H1 (cell line): ENCODE data around the gene ALG9. TPM values are rescaled to one million over a fixed set of nuclear protein-coding genes. Genes with fewer than 3 reads are reported as not detected.

Experiments used
- CTCF ChIA-PET: fragments of 300-600 bp; sonication (Branson Sonifier 250); formaldehyde crosslinking; loops from one replicate; lab custom pipeline; 2021; ENCODE audit not compliant: partially characterized antibody; lab: Charles Lee
- POLR2A ChIA-PET: fragments of 300-600 bp; sonication (Branson Sonifier 250); formaldehyde crosslinking; loops from one replicate; lab custom pipeline; 2021; ENCODE audit warnings: inconsistent platforms; ENCODE audit not compliant: partially characterized antibody; lab: Charles Lee
- DNase-seq, 2 experiments: peaks; one replicate each; pipeline versions ENCODE4 v3.0.0 to v3.0.0-alpha.2; 2010 to 2022; ENCODE audit warnings: low spot score in 2 of 2, low read depth in 1 of 2, mixed read lengths in 1 of 2
- FAIRE-seq: peaks from 2 replicates; lab custom pipeline; 2011; peaks lifted over from hg19 to GRCh38; lab: Jason Lieb, UNC
- H2AFZ ChIP-seq: 2 replicates; pipeline ENCODE4 v1.8.1; 2012; ENCODE audit warnings: low read length, inconsistent platforms
- H2AK5ac ChIP-seq: 2 replicates; pipeline ENCODE4 v1.6.1; 2013; ENCODE audit warnings: low read depth, low read length
- H2BK120ac ChIP-seq: replicated peaks from 2 replicates; pipeline ENCODE3; 2013; ENCODE audit warnings: low read depth, low read length, inconsistent platforms
- H2BK12ac ChIP-seq: 2 replicates; pipeline ENCODE4 v1.6.1; 2013; ENCODE audit warnings: low read depth, low read length
- H2BK15ac ChIP-seq: 2 replicates; pipeline ENCODE4 v1.6.1; 2013; ENCODE audit warnings: low read length
- H2BK20ac ChIP-seq: 2 replicates; pipeline ENCODE4 v1.6.1; 2013; ENCODE audit warnings: low read length
- H2BK5ac ChIP-seq: 2 replicates; pipeline ENCODE4 v1.6.1; 2013; ENCODE audit warnings: low read depth, low read length
- H3K14ac ChIP-seq: 2 replicates; pipeline ENCODE4 v1.6.1; 2013; ENCODE audit warnings: inconsistent platforms; ENCODE audit not compliant: insufficient read length
- H3K18ac ChIP-seq: 2 replicates; pipeline ENCODE4 v1.6.1; 2013; ENCODE audit warnings: low read length; ENCODE audit errors: extremely low read depth
- H3K23ac ChIP-seq: 2 replicates; pipeline ENCODE4 v1.6.1; 2013; ENCODE audit warnings: inconsistent platforms; ENCODE audit not compliant: insufficient read length
- H3K23me2 ChIP-seq: 2 replicates; pipeline ENCODE4 v1.6.1; 2013; ENCODE audit warnings: low read depth, low read length
- H3K27ac ChIP-seq: 2 replicates; pipeline ENCODE4 v1.6.1; 2011; ENCODE audit warnings: low read depth, low read length, inconsistent platforms
- H3K27me3 ChIP-seq, 4 experiments: replicated peaks in 1 of 4; 1 replicate in 1 of 4; 2 replicates in 3 of 4; pipeline versions ENCODE4 v1.6.1 to v1.8.1; 2011 to 2013; ENCODE audit warnings: low read length in 3 of 4, mild to moderate bottlenecking in 3 of 4, inconsistent platforms in 2 of 4, mixed read lengths in 2 of 4, moderate library complexity in 1 of 4; ENCODE audit not compliant: control insufficient read depth in 3 of 4, insufficient read depth in 3 of 4; ENCODE audit errors: extremely low read depth in 1 of 4
- H3K36me3 ChIP-seq, 4 experiments: 2 replicates each; pipeline versions ENCODE4 v1.6.1 to v1.8.1; 2011 to 2013; ENCODE audit warnings: mild to moderate bottlenecking in 4 of 4, low read length in 3 of 4, moderate library complexity in 2 of 4, control low read depth in 1 of 4, inconsistent platforms in 1 of 4; ENCODE audit not compliant: insufficient read depth in 4 of 4, control insufficient read depth in 2 of 4
- H3K4ac ChIP-seq: replicated peaks from 2 replicates; pipeline ENCODE3; 2013; ENCODE audit warnings: low read length, low read depth, mixed read lengths, inconsistent platforms; ENCODE audit not compliant: insufficient read length
- H3K4me1 ChIP-seq, 4 experiments: replicated peaks in 1 of 4; 1 replicate in 1 of 4; 2 replicates in 3 of 4; pipeline versions ENCODE4 v1.6.1 to v1.8.1; 2011 to 2013; ENCODE audit warnings: low read length in 3 of 4, inconsistent platforms in 2 of 4, mixed read lengths in 1 of 4; ENCODE audit not compliant: insufficient read depth in 4 of 4, control insufficient read depth in 3 of 4
- H3K4me2 ChIP-seq, 2 experiments: 2 replicates each; pipeline versions ENCODE4 v1.6.1 to v1.8.1; 2011 to 2013; ENCODE audit warnings: low read depth in 2 of 2, low read length in 2 of 2, control low read depth in 1 of 2, inconsistent platforms in 1 of 2, mild to moderate bottlenecking in 1 of 2; ENCODE audit not compliant: insufficient read depth in 1 of 2
- H3K4me3 ChIP-seq, 4 experiments: fragments of 200-600, 300-600 bp in 1 of 4; sonication (generic), shearing (Covaris generic), sonication (Bioruptor Twin) in 1 of 4; 2 replicates each; pipeline versions ENCODE4 v1.5.1 to v1.8.1; 2011 to 2016; ENCODE audit warnings: low read length in 4 of 4, low read depth in 3 of 4, control low read depth in 2 of 4, inconsistent platforms in 2 of 4, mild to moderate bottlenecking in 2 of 4, mixed read lengths in 1 of 4, moderate library complexity in 1 of 4; ENCODE audit not compliant: insufficient read depth in 2 of 4; ENCODE audit errors: extremely low read depth in 1 of 4
- H3K56ac ChIP-seq: replicated peaks from 2 replicates; pipeline ENCODE3; 2013; ENCODE audit warnings: low read depth, mild to moderate bottlenecking, mixed read lengths, low read length, inconsistent platforms; ENCODE audit not compliant: insufficient read length
- H3K79me1 ChIP-seq: 2 replicates; pipeline ENCODE4 v1.6.1; 2013; ENCODE audit warnings: low read depth, low read length, control low read depth
- H3K79me2 ChIP-seq, 2 experiments: 2 replicates each; pipeline versions ENCODE4 v1.6.1 to v1.8.1; 2012 to 2013; ENCODE audit warnings: low read length in 2 of 2, mild to moderate bottlenecking in 2 of 2, inconsistent platforms in 1 of 2; ENCODE audit not compliant: insufficient read depth in 2 of 2, control insufficient read depth in 1 of 2
- H3K9ac ChIP-seq, 4 experiments: replicated peaks in 1 of 4; 1 replicate in 1 of 4; 2 replicates in 3 of 4; pipeline versions ENCODE4 v1.6.1 to v1.8.1; 2011 to 2013; ENCODE audit warnings: low read depth in 3 of 4, low read length in 3 of 4, control low read depth in 2 of 4, mild to moderate bottlenecking in 2 of 4, moderate library complexity in 2 of 4, inconsistent platforms in 1 of 4; ENCODE audit errors: extremely low read depth in 1 of 4
- H3K9me3 ChIP-seq, 2 experiments: 2 replicates each; pipeline versions ENCODE4 v1.6.1 to v1.8.1; 2012 to 2013; ENCODE audit warnings: mild to moderate bottlenecking in 2 of 2, moderate library complexity in 2 of 2, control low read depth in 1 of 2, inconsistent platforms in 1 of 2, low read depth in 1 of 2, low read length in 1 of 2, mixed read lengths in 1 of 2; ENCODE audit not compliant: insufficient read depth in 2 of 2
- H4K20me1 ChIP-seq, 2 experiments: replicated peaks in 1 of 2; 2 replicates each; pipeline versions ENCODE3 to v1.8.1; 2011 to 2013; ENCODE audit warnings: inconsistent platforms in 2 of 2, low read length in 2 of 2, mild to moderate bottlenecking in 1 of 2; ENCODE audit not compliant: insufficient read depth in 2 of 2, control insufficient read depth in 1 of 2
- H4K5ac ChIP-seq: 2 replicates; pipeline ENCODE4 v1.6.1; 2013; ENCODE audit warnings: low read length, low read depth, mixed read lengths, inconsistent platforms; ENCODE audit not compliant: insufficient read length
- H4K8ac ChIP-seq: 2 replicates; pipeline ENCODE4 v1.8.0; 2013; ENCODE audit warnings: mild to moderate bottlenecking, moderate library complexity, low read length, inconsistent platforms; ENCODE audit not compliant: insufficient read depth; ENCODE audit errors: extremely low read depth
- H4K91ac ChIP-seq: replicated peaks from 2 replicates; pipeline ENCODE3; 2013; ENCODE audit warnings: low read length, mixed read lengths, inconsistent platforms; ENCODE audit not compliant: insufficient read length
- ATF2 ChIP-seq: IDR thresholded peaks from 2 replicates; pipeline ENCODE4 v1.6.1; 2012; ENCODE audit warnings: low read length, inconsistent platforms
- CHD1 ChIP-seq: IDR thresholded peaks from 2 replicates; pipeline ENCODE4 v1.6.1; 2012; ENCODE audit warnings: low read depth, low read length, improper control_type of control experiment
- EZH2 ChIP-seq: fragments of 200-600 bp; sonication (generic); IDR thresholded peaks from 2 replicates; pipeline ENCODE4 v1.7.1; 2012; ENCODE audit warnings: low read depth, mild to moderate bottlenecking, moderate library complexity, low read length, inconsistent platforms; ENCODE audit not compliant: severe bottlenecking
- JUND ChIP-seq: IDR thresholded peaks from 2 replicates; pipeline ENCODE4 v1.6.1; 2011; ENCODE audit warnings: mild to moderate bottlenecking, improper control_type of control experiment, low read length
- KDM4A ChIP-seq: IDR thresholded peaks from one replicate; pipeline ENCODE4 v1.7.1; 2012; ENCODE audit warnings: low read depth, mild to moderate bottlenecking, moderate library complexity, low read length, inconsistent platforms; ENCODE audit not compliant: severe bottlenecking
- MAFK ChIP-seq: IDR thresholded peaks from 2 replicates; pipeline ENCODE4 v1.6.1; 2012; ENCODE audit warnings: low read depth, mild to moderate bottlenecking, improper control_type of control experiment, low read length
- TCF12 ChIP-seq: IDR thresholded peaks from 2 replicates; pipeline ENCODE4 v1.6.1; 2011; ENCODE audit warnings: low read depth, mild to moderate bottlenecking, low read length
- WGBS, 2 experiments: shearing (Covaris generic) in 1 of 2; methylation state at CpG; one replicate each; pipeline versions ENCODE4 v1.1.6 to v1.1.7; 2013 to 2015; ENCODE audit warnings: low lambda C conversion rate in 2 of 2, mixed read lengths in 2 of 2, inconsistent platforms in 1 of 2, low coverage in 1 of 2, missing lambda C conversion rate in 1 of 2; ENCODE audit not compliant: insufficient replicate concordance in 2 of 2, insufficient coverage in 1 of 2, insufficient read length in 1 of 2; ENCODE audit errors: extremely low coverage in 1 of 2, missing lambda C conversion rate in 1 of 2; 5-methylcytosine and 5-hydroxymethylcytosine counted together
- polyA plus RNA-seq, 7 experiments: library from polyadenylated mRNA; depleted of rRNA in 3 of 7; stranded (reverse) in 5 of 7; unstranded in 2 of 7; fragments of >200 nt in 5 of 7; fragments of 200-250 nt in 2 of 7; gene quantifications; 1 replicate in 5 of 7; 2 replicates in 1 of 7; 4 replicates in 1 of 7; pipeline versions ENCODE4 v1.2.1 to v1.2.3, GENCODE V29; 2011 to 2013; ENCODE audit warnings: missing spikeins in 2 of 7, mixed read lengths in 2 of 7
- total RNA-seq: library from RNA; stranded (reverse); fragmentation: NEBNext Ultra II Directional; extraction: Animal tissue kit (Norgen Biotek cat#: 25700); gene quantifications from 2 replicates; pipeline ENCODE4 v1.2.1, GENCODE V29; 2021

The ALG9 gene
- total and polyA plus RNA-seq, 2 of the 8 experiments (the other 6 are each of a cell fraction or from before 2014, with no cell fraction given): 23.5 to 24.5 TPM

DNA sequence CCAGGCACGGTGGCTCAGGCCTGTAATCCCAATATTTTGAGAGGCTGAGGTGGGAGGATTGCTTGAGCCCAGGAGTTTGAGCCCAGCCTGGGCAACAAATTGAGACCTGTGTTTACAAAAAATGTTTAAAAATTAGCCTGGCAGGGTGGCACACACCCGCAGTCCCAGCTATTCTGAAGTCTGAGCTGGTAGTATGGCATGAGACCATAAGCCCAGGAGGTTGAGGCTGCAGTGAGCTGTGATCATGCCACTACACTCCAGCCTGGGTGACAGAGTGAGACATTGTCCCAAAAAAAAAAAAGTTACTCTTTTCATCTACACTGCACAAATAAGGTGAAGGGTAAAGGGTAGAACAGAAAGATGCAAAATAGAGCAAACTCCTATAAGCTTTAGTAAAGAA, 82.9 kb downstream of the ALG9 start:
- no peak for TF ChIP-seq JUND
- no peak for TF ChIP-seq CHD1
- TF ChIP-seq TCF12: no peak
- TF ChIP-seq KDM4A: no peak
- no peak for TF ChIP-seq ATF2
- no peak for TF ChIP-seq MAFK
- no peak for TF ChIP-seq EZH2
- TF ChIP-seq, all 59 proteins: peak for 0
- no peaks in the 10 kb centered on the region for H3K79me1 ChIP-seq

More for the DNA sequence above, 82.9 kb downstream of the ALG9 start:
- Histone ChIP-seq H3K18ac (no peak overlapping the region), H4K91ac (no peak overlapping the region), H3K4me1 (no peaks in the 10 kb centered on the region), H3K9ac (no peak overlapping the region), H3K23ac (no peak overlapping the region), H2BK120ac (no peak overlapping the region), H2BK15ac (no peak overlapping the region), H3K4me2 (no peak overlapping the region), H3K79me2 (no peaks in the 10 kb centered on the region), H3K9me3 (no peaks in the 10 kb centered on the region), H2BK20ac (no peak overlapping the region), H2BK12ac (no peak overlapping the region), H3K4me3 (no peak overlapping the region), H4K8ac (no peak overlapping the region), H3K4ac (no peak overlapping the region), H3K36me3 (peaks cover 0 to 6% (median 3%) of the 10 kb centered on the region in 4 experiments; a peak in 3 of 8 replicates), H3K27ac (no peak overlapping the region), H4K5ac (no peak overlapping the region), H3K14ac (no peak overlapping the region), H3K23me2 (no peaks in the 10 kb centered on the region), H3K27me3 (no peaks in the 10 kb centered on the region), H3K56ac (no peak overlapping the region), H4K20me1 (no peaks in the 10 kb centered on the region), H2AK5ac (no peak overlapping the region), H2BK5ac (no peak overlapping the region), H2AFZ (no peak overlapping the region)
- FAIRE-seq (no peak), DNase-seq (no peak)
- 88% methylated on average over 2 of the region's 2 CpGs; no CpG with 5 or more reads in 1 of the 2 experiments for WGBS, 2 experiments
- CTCF ChIA-PET: interaction anchor here (0.7 to 1.3 kb wide), 4 partner anchors 12 to 202 kb away, joined by 3 to 5 read pairs (median 4); no protein-coding TSS in a partner anchor
- POLR2A ChIA-PET: no interaction called here
